GM12878 (cell line): ENCODE measurements around the gene ALX4. TPM values are rescaled to one million over a fixed set of nuclear protein-coding genes. Genes with fewer than 3 reads are reported as not detected.

Experiments
- ATAC-seq: fragments of 200-7000 bp; cut with Tn5 transposase; 3 replicates; pipeline ENCODE4 v1.9.1; 2020; ENCODE audit warnings: mild to moderate bottlenecking, moderate library complexity
- BruUV-seq: library from RNA; stranded (reverse); fragments of 400-500 nt; replicated peaks from 2 replicates; lab custom pipeline; 2021; lab: Mats Ljungman, UMichigan
- CTCF ChIA-PET: fragments of 300-600 bp; sonication (Branson Sonifier 250); formaldehyde crosslinking; extraction: SDS; loops from one replicate; lab custom pipeline; 2021; ENCODE audit warnings: inconsistent platforms; lab: Yijun Ruan, JAX
- POLR2A ChIA-PET: fragments of 350-600 bp; formaldehyde crosslinking; extraction: SDS; loops from one replicate; lab custom pipeline; 2021; ENCODE audit warnings: inconsistent platforms; lab: Charles Lee
- RAD21 ChIA-PET: fragments of 300-600 bp; sonication (Branson Sonifier 250); formaldehyde crosslinking; loops from one replicate; lab custom pipeline; 2023; ENCODE audit warnings: antibody characterized with exemption; ENCODE audit not compliant: unreplicated experiment; lab: Charles Lee
- SMC1A ChIA-PET: fragments of 300-600 bp; sonication (Branson Sonifier 250); formaldehyde crosslinking; loops from one replicate; lab custom pipeline; 2023; ENCODE audit not compliant: unreplicated experiment, uncharacterized antibody; lab: Charles Lee
- DNase-seq: peaks from one replicate; pipeline ENCODE4 v3.0.0-alpha.2; 2011; ENCODE audit warnings: low read depth, low spot score
- FAIRE-seq: peaks from 3 replicates; lab custom pipeline; 2011; peaks lifted over from hg19 to GRCh38; lab: Jason Lieb, UNC
- H2AFZ ChIP-seq: 2 replicates; pipeline ENCODE4 v1.6.0; 2011; ENCODE audit warnings: low read depth, low read length, control low read depth; ENCODE audit not compliant: control insufficient read depth
- H3K27ac ChIP-seq: 2 replicates; pipeline ENCODE4 v1.5.1; 2011; ENCODE audit warnings: control low read depth; ENCODE audit not compliant: control insufficient read depth, insufficient read depth
- H3K27me3 ChIP-seq, 2 experiments: replicated peaks in 1 of 2; 2 replicates each; pipeline versions ENCODE4 v1.6.0 to v1.6.1; 2011; ENCODE audit warnings: low read length in 1 of 2; ENCODE audit not compliant: control insufficient read depth in 2 of 2, insufficient read depth in 2 of 2
- H3K36me3 ChIP-seq, 2 experiments: 2 replicates each; pipeline ENCODE4 v1.5.1; 2011; ENCODE audit warnings: low read length in 1 of 2; ENCODE audit not compliant: control insufficient read depth in 2 of 2, insufficient read depth in 2 of 2
- H3K4me1 ChIP-seq: 2 replicates; pipeline ENCODE4 v1.6.1; 2011; ENCODE audit warnings: mild to moderate bottlenecking, low read length, moderate library complexity, mixed read lengths; ENCODE audit not compliant: control insufficient read depth, insufficient read depth
- H3K4me2 ChIP-seq: 2 replicates; pipeline ENCODE4 v1.6.0; 2011; ENCODE audit warnings: control low read depth; ENCODE audit not compliant: control insufficient read depth, insufficient read depth
- H3K4me3 ChIP-seq: fragments of 200-600 bp; sonication (generic); 2 replicates; pipeline ENCODE4 v1.5.1; 2016
- H3K79me2 ChIP-seq: 2 replicates; pipeline ENCODE4 v1.6.0; 2011; ENCODE audit warnings: low read length; ENCODE audit not compliant: control insufficient read depth, insufficient read depth
- H3K9ac ChIP-seq: 2 replicates; pipeline ENCODE4 v1.8.0; 2011; ENCODE audit warnings: low read length, control low read depth, mixed read lengths; ENCODE audit not compliant: control insufficient read depth, insufficient read depth
- H3K9me3 ChIP-seq: replicated peaks from 3 replicates; pipeline ENCODE4 v1.5.1; 2011; ENCODE audit warnings: mild to moderate bottlenecking, low read length; ENCODE audit not compliant: control insufficient read depth, insufficient read depth
- H4K20me1 ChIP-seq: 2 replicates; pipeline ENCODE4 v1.6.0; 2011; ENCODE audit not compliant: control insufficient read depth, insufficient read depth
- ATF7 ChIP-seq: fragments of 450-650 bp; IDR thresholded peaks from 2 replicates; pipeline ENCODE4 v1.6.1; 2016; ENCODE audit warnings: low read depth, mild to moderate bottlenecking
- BHLHE40 ChIP-seq, 2 experiments: fragments of 450-650 bp in 1 of 2; IDR thresholded peaks; 2 replicates each; pipeline ENCODE4 v1.6.1; 2011 to 2017; ENCODE audit warnings: low read depth in 2 of 2, borderline replicate concordance in 1 of 2, improper control_type of control experiment in 1 of 2, low read length in 1 of 2, mild to moderate bottlenecking in 1 of 2
- EED ChIP-seq: sonication (generic); IDR thresholded peaks from 2 replicates; pipeline ENCODE4 v1.6.1; 2016; ENCODE audit warnings: antibody characterized with exemption, low read depth
- EGR1 ChIP-seq, 2 experiments: IDR thresholded peaks; 1 replicate in 1 of 2; 2 replicates in 1 of 2; pipeline ENCODE4 v1.6.1; 2011 to 2012; ENCODE audit warnings: low read depth in 2 of 2, low read length in 2 of 2, borderline replicate concordance in 1 of 2, mild to moderate bottlenecking in 1 of 2, moderate library complexity in 1 of 2
- GABPA ChIP-seq: IDR thresholded peaks from 2 replicates; pipeline ENCODE4 v1.6.1; 2014; ENCODE audit warnings: antibody characterized with exemption, low read depth, mild to moderate bottlenecking, inconsistent platforms
- HDAC6 ChIP-seq: fragments of 200-600 bp; sonication (generic); IDR thresholded peaks from one replicate; pipeline ENCODE4 v1.8.0; 2017; ENCODE audit warnings: antibody characterized with exemption; ENCODE audit not compliant: unreplicated experiment
- PAX5 ChIP-seq: IDR thresholded peaks from 2 replicates; pipeline ENCODE4 v1.6.1; 2011; ENCODE audit warnings: low read depth, low read length, borderline replicate concordance
- PAX8 ChIP-seq: fragments of 450-650 bp; IDR thresholded peaks from 2 replicates; pipeline ENCODE4 v1.6.1; 2017; ENCODE audit warnings: mild to moderate bottlenecking, moderate library complexity
- RAD21 ChIP-seq: IDR thresholded peaks from 2 replicates; pipeline ENCODE4 v1.6.1; 2011; ENCODE audit warnings: mild to moderate bottlenecking, low read depth, low read length, moderate library complexity; ENCODE audit not compliant: insufficient read depth
- TARDBP ChIP-seq: IDR thresholded peaks from 2 replicates; pipeline ENCODE4 v1.6.1; 2016; ENCODE audit warnings: borderline replicate concordance
- WRNIP1 ChIP-seq: IDR thresholded peaks from 2 replicates; pipeline ENCODE4 v1.6.1; 2011; ENCODE audit warnings: low read depth, low read length, improper control_type of control experiment, borderline replicate concordance
- ZNF622 ChIP-seq: fragments of 450-650 bp; IDR thresholded peaks from 2 replicates; pipeline ENCODE4 v1.6.1; 2017; ENCODE audit warnings: mild to moderate bottlenecking, inconsistent platforms
- WGBS: methylation state at CpG from one replicate; pipeline ENCODE4 v1.1.6; 2016; ENCODE audit warnings: low lambda C conversion rate; ENCODE audit not compliant: insufficient replicate concordance, insufficient coverage; ENCODE audit errors: missing lambda C conversion rate; 5-methylcytosine and 5-hydroxymethylcytosine counted together
- in situ Hi-C: fragments of 300-500 bp; cut with MboI; formaldehyde crosslinking; loops from 9 replicates; pipeline ENCODE4 v1.14.3; 2018; ENCODE audit warnings: mixed read lengths
- intact Hi-C: fragments of 100-400 bp; cut with micrococcal nuclease; formaldehyde crosslinking; loops from one replicate; pipeline ENCODE4 v1.14.2; 2022; ENCODE audit not compliant: unreplicated experiment
- polyA plus RNA-seq, 11 experiments: library from polyadenylated mRNA; depleted of rRNA in 4 of 11; unstranded in 6 of 11; stranded (reverse) in 5 of 11; fragments of >200 nt; fragmentation: Nextera tagmentation in 4 of 11; fragmentation: Illumina TruSeq in 1 of 11; extraction: Ambion mirVana in 4 of 11; extraction: Trizol in 1 of 11; gene quantifications; 1 replicate in 1 of 11; 2 replicates in 10 of 11; pipeline versions ENCODE4 v1.2.1 to v1.2.3, GENCODE V29; 2011 to 2016; ENCODE audit warnings: inconsistent platforms in 2 of 11, missing spikeins in 2 of 11, low read depth in 1 of 11
- total RNA-seq, 4 experiments: library from RNA; depleted of rRNA in 3 of 4; stranded (reverse); fragments of >200 nt in 3 of 4; fragmentation: Illumina TruSeq in 1 of 4; extraction: Trizol in 1 of 4; gene quantifications; 2 replicates each; pipeline versions ENCODE4 v1.2.1 to v1.2.3, GENCODE V29; 2013 to 2021
- TF ChIP-seq, protein P1 (sequence below): fragments of 450-650 bp; formaldehyde crosslinking; IDR thresholded peaks from 2 replicates; pipeline ENCODE4 v1.4.0; 2020; ENCODE audit warnings: mild to moderate bottlenecking, moderate library complexity
- TF ChIP-seq, protein P2 (sequence below): IDR thresholded peaks from 2 replicates; pipeline ENCODE4 v1.6.1; 2012; ENCODE audit warnings: low read depth, low read length, improper control_type of control experiment
- TF ChIP-seq, protein P3 (sequence below): fragments of 450-650 bp; formaldehyde crosslinking; IDR thresholded peaks from 2 replicates; pipeline ENCODE4 v1.4.0; 2022; ENCODE audit warnings: mild to moderate bottlenecking, moderate library complexity

ALX4 gene
- total and polyA plus RNA-seq, 10 of the 15 experiments (the other 5 are each of a cell fraction or from before 2014, with no cell fraction given) = not detected

DNA sequence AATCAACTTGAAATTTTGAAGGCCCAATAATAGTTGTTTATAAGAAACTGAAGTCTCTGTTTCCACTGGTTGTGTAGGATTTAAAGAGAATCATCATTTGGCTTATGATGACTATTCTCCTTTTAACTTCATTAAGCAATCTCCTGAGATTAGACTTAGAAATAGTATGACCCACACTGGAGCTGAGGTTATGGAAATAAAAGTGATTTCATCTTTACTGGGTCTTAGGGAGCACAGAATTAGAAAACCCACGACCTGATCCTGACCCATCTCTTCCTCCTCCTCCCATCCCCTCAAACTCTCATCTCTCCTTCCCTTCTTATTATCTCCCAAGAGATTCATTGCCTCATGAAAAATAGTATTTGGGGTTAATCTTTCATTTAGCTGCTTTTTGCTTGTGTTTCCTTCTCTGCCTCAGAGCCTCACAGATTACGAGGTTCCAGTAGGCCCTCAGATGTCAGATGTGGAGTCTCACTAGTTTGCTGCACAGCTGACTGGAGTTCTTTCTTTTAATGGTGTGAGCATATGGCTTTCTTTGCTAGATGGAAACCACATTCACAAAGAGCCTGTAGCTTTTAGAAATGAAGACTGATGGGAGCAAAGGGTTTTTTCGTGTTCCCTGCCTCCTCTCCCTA lies 85.0 kb downstream of the ALX4 start:
- ChIA-PET CTCF (no interaction called here), RAD21 (no interaction called here), SMC1A (interaction anchor here (0.7 to 1.4 kb wide), 3 partner anchors 9 to 28 kb away, joined by 3 read pairs; no protein-coding TSS in a partner anchor), POLR2A (no interaction called here)
- 62% methylated on average over 3 of the region's 3 CpGs for WGBS
- DNase-seq = no peak
- Histone ChIP-seq H3K4me1 (no peaks in the 10 kb centered on the region), H3K4me2 (no peak overlapping the region), H2AFZ (no peak overlapping the region), H3K9ac (no peak overlapping the region), H3K4me3 (no peak overlapping the region), H4K20me1 (no peaks in the 10 kb centered on the region), H3K27ac (no peak overlapping the region), H3K9me3 (no peaks in the 10 kb centered on the region), H3K36me3 (no peaks in the 10 kb centered on the region; a peak in 1 of 4 replicates), H3K79me2 (no peaks in the 10 kb centered on the region), H3K27me3 (no peaks in the 10 kb centered on the region)
- no peak for TF ChIP-seq PAX5
- no peak for TF ChIP-seq EGR1 (IDR thresholded peaks at IDR 0.05; ENCODE audit: borderline replicate concordance in 1 of 2, low read depth in 2 of 2, low read length in 2 of 2)
- TF ChIP-seq ATF7 = no peak
- TF ChIP-seq PAX8 = no peak
- TF ChIP-seq ZNF622 = no peak
- TF ChIP-seq, protein P1, sequence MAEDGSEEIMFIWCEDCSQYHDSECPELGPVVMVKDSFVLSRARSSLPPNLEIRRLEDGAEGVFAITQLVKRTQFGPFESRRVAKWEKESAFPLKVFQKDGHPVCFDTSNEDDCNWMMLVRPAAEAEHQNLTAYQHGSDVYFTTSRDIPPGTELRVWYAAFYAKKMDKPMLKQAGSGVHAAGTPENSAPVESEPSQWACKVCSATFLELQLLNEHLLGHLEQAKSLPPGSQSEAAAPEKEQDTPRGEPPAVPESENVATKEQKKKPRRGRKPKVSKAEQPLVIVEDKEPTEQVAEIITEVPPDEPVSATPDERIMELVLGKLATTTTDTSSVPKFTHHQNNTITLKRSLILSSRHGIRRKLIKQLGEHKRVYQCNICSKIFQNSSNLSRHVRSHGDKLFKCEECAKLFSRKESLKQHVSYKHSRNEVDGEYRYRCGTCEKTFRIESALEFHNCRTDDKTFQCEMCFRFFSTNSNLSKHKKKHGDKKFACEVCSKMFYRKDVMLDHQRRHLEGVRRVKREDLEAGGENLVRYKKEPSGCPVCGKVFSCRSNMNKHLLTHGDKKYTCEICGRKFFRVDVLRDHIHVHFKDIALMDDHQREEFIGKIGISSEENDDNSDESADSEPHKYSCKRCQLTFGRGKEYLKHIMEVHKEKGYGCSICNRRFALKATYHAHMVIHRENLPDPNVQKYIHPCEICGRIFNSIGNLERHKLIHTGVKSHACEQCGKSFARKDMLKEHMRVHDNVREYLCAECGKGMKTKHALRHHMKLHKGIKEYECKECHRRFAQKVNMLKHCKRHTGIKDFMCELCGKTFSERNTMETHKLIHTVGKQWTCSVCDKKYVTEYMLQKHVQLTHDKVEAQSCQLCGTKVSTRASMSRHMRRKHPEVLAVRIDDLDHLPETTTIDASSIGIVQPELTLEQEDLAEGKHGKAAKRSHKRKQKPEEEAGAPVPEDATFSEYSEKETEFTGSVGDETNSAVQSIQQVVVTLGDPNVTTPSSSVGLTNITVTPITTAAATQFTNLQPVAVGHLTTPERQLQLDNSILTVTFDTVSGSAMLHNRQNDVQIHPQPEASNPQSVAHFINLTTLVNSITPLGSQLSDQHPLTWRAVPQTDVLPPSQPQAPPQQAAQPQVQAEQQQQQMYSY = no peak
- TF ChIP-seq RAD21 = no peak
- TF ChIP-seq BHLHE40 (IDR thresholded peaks at IDR 0.05; ENCODE audit: borderline replicate concordance in 1 of 2, low read depth in 2 of 2, low read length in 1 of 2) = no peak
- TF ChIP-seq WRNIP1 = no peak
- no peak for TF ChIP-seq TARDBP
- no peak for TF ChIP-seq GABPA
- TF ChIP-seq, protein P2, sequence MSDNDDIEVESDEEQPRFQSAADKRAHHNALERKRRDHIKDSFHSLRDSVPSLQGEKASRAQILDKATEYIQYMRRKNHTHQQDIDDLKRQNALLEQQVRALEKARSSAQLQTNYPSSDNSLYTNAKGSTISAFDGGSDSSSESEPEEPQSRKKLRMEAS = no peak
- TF ChIP-seq EED = no peak
- TF ChIP-seq, protein P3, sequence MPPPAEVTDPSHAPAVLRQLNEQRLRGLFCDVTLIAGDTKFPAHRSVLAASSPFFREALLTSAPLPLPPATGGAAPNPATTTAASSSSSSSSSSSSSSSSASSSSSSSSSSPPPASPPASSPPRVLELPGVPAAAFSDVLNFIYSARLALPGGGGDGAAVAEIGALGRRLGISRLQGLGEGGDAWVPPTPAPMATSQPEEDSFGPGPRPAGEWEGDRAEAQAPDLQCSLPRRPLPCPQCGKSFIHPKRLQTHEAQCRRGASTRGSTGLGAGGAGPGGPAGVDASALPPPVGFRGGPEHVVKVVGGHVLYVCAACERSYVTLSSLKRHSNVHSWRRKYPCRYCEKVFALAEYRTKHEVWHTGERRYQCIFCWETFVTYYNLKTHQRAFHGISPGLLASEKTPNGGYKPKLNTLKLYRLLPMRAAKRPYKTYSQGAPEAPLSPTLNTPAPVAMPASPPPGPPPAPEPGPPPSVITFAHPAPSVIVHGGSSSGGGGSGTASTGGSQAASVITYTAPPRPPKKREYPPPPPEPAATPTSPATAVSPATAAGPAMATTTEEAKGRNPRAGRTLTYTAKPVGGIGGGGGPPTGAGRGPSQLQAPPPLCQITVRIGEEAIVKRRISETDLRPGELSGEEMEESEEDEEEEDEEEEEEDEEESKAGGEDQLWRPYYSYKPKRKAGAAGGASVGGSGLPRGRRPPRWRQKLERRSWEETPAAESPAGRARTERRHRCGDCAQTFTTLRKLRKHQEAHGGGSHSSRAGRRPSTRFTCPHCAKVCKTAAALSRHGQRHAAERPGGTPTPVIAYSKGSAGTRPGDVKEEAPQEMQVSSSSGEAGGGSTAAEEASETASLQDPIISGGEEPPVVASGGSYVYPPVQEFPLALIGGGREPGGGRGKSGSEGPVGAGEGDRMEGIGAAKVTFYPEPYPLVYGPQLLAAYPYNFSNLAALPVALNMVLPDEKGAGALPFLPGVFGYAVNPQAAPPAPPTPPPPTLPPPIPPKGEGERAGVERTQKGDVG (CRISPR knock-in tag) = no peak
- TF ChIP-seq HDAC6 = no peak
- BruUV-seq = no TSS peak
- in situ Hi-C loops (no loop called here), intact Hi-C loops (no loop called here)
- no peak for FAIRE-seq
- ATAC-seq = no peak
